ENCODE measurements around the gene KPNA1. TPM values are rescaled to one million over a fixed set of nuclear protein-coding genes. Genes with fewer than 3 reads are reported as not detected.

Gene KPNA1
- polyA plus RNA-seq, 1 of the 3 experiments (the other 2 are of a cell fraction): 21.6 TPM

GRCh38 chr3:122536632-122537001 is 21.9 kb upstream of the KPNA1 start:
- Histone ChIP-seq H3K4me1 (ENCODE audit: control insufficient read depth in 1 of 2, insufficient read depth in 2 of 2, low read depth in 1 of 2, low read length in 1 of 2) (0 out of 4 replicates have a peak, but pooled peaks cover 0 to 7% of the 10 kb centered on the region in 2 experiments), H3K27ac (ENCODE audit: low read depth in 2 of 2, low read length in 1 of 2) (no peak overlapping the region)
- CTCF ChIA-PET: interaction anchor here (0.6 to 1.2 kb wide), 2 partner anchors 25 to 1296 kb away, joined by 3 read pairs; no protein-coding TSS in a partner anchor

More at GRCh38 chr3:122536632-122537001, 21.9 kb upstream of the KPNA1 start:
- no peak for DNase-seq
- Histone ChIP-seq H4K20me1 (ENCODE audit: insufficient read depth) (no peaks in the 10 kb centered on the region), H3K4me3 (ENCODE audit: low read depth in 2 of 2, low read length in 1 of 2) (no peak overlapping the region), H3K4me2 (no peak overlapping the region), H3K9me3 (no peaks in the 10 kb centered on the region), H3K9ac (no peak overlapping the region), H3F3A (replicated peaks; ENCODE audit: insufficient read depth) (peaks cover 6% of the 10 kb centered on the region), H3K27me3 (ENCODE audit: insufficient read depth) (no peaks in the 10 kb centered on the region), H3K9me2 (no peaks in the 10 kb centered on the region), H3K79me2 (ENCODE audit: insufficient read depth) (no peaks in the 10 kb centered on the region), H2AFZ (ENCODE audit: low read depth) (no peak overlapping the region), H3K36me3 (replicated peaks in 1 of 2; ENCODE audit: control insufficient read depth in 1 of 2, insufficient read depth in 2 of 2, low read length in 1 of 2) (peaks cover 21 to 43% of the 10 kb centered on the region in 2 experiments)
- WGBS (ENCODE audit: low lambda C conversion rate): 96% methylated on average over 3 of the region's 3 CpGs
- POLR2A ChIA-PET: no interaction called here
- TF ChIP-seq RCOR1 (IDR thresholded peaks at IDR 0.05; ENCODE audit: low read length) (no peak), RXRA (IDR thresholded peaks at IDR 0.05; ENCODE audit: borderline replicate concordance, low read depth) (no peak), MEF2A (IDR thresholded peaks at IDR 0.05; ENCODE audit: borderline replicate concordance, low read depth) (no peak), USF1 (IDR thresholded peaks at IDR 0.05; ENCODE audit: borderline replicate concordance, low read depth) (no peak), POLR2AphosphoS5 (IDR thresholded peaks at IDR 0.05; ENCODE audit: low read depth, low read length) (no peak), YY1 (IDR thresholded peaks at IDR 0.05; ENCODE audit: low read depth) (no peak), RAD21 (IDR thresholded peaks at IDR 0.05; ENCODE audit: low read length) (no peak), CTCF (IDR thresholded peaks at IDR 0.05) (no peak)
- TF ChIP-seq, protein P1, sequence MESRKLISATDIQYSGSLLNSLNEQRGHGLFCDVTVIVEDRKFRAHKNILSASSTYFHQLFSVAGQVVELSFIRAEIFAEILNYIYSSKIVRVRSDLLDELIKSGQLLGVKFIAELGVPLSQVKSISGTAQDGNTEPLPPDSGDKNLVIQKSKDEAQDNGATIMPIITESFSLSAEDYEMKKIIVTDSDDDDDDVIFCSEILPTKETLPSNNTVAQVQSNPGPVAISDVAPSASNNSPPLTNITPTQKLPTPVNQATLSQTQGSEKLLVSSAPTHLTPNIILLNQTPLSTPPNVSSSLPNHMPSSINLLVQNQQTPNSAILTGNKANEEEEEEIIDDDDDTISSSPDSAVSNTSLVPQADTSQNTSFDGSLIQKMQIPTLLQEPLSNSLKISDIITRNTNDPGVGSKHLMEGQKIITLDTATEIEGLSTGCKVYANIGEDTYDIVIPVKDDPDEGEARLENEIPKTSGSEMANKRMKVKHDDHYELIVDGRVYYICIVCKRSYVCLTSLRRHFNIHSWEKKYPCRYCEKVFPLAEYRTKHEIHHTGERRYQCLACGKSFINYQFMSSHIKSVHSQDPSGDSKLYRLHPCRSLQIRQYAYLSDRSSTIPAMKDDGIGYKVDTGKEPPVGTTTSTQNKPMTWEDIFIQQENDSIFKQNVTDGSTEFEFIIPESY (IDR thresholded peaks at IDR 0.05; ENCODE audit: borderline replicate concordance, low read depth): no peak

All from SK-N-SH (cell line).